HEK293T (cell line): ENCODE results near the gene CEP57L1.

Experiments
- BHLHE40 ChIP-seq: fragments of 450-650 bp; IDR thresholded peaks from 2 replicates; pipeline ENCODE4 v1.6.1; 2016; ENCODE audit warnings: mild to moderate bottlenecking, moderate library complexity, borderline replicate concordance
- ELF4 ChIP-seq: fragments of 450-650 bp; IDR thresholded peaks from 2 replicates; pipeline ENCODE4 v1.6.1; 2017; ENCODE audit warnings: antibody characterized with exemption
- TARDBP ChIP-seq: fragments of 450-650 bp; IDR thresholded peaks from 2 replicates; pipeline ENCODE4 v1.6.1; 2016

- TF ChIP-seq TARDBP, result no peak
- TF ChIP-seq BHLHE40, result no peak
- TF ChIP-seq ELF4, result no peak
Measured at GRCh38 chr6:109174916-109175315, 79.6 kb downstream of the CEP57L1 start.
